Adrenal gland (tissue), 5 donors: ENCODE measurements around the gene BORCS8.

ENCODE experiments used
- CTCF ChIP-seq, 6 experiments: fragments of 450-650 bp in 4 of 6; fragments of 200-600 bp in 2 of 6; sonication (generic) in 1 of 6; IDR thresholded peaks; 1 replicate in 5 of 6; 2 replicates in 1 of 6; pipeline versions ENCODE4 v1.5.1 to v1.8.0; 2016 to 2021; ENCODE audit warnings: antibody characterized with exemption in 6 of 6, mild to moderate bottlenecking in 2 of 6, moderate library complexity in 1 of 6
- POLR2A ChIP-seq, 2 donors: fragments of 450-650 bp; IDR thresholded peaks; one replicate each; pipeline ENCODE4 v1.6.1; 2017; ENCODE audit warnings: antibody characterized with exemption in 2 of 2, mild to moderate bottlenecking in 2 of 2, moderate library complexity in 1 of 2
- donor health status: DM: no; HTN: no; CAD: no.

- TF ChIP-seq POLR2A (IDR thresholded peaks at IDR 0.05) (no peak), CTCF (IDR thresholded peaks at IDR 0.05) (no peak)
These were observed 22.5 kb downstream of the BORCS8 start for GRCh38 chr19:19169236-19170052.
